GM18907 (cell line): ENCODE results near the gene LRRC36.
"Not testable (repeated sequence)": the region's sequence is repeated elsewhere in the genome, so short reads cannot be mapped to it uniquely, and the experiment has no call there.

ENCODE experiments used
- ATAC-seq: cut with Tn5 transposase; IDR thresholded peaks from one replicate; pipeline ENCODE4 v1.9.1; 2021; ENCODE audit warnings: mild to moderate bottlenecking, moderate library complexity; ENCODE audit not compliant: unreplicated experiment

Gene LRRC36

GRCh38 chr16:67339453-67339852 is 12.8 kb downstream of the LRRC36 start:
- no peak for ATAC-seq

GRCh38 chr16:67341250-67341649 is 14.6 kb downstream of the LRRC36 start:
- no peak for ATAC-seq

- ATAC-seq: no peak
Observed at GRCh38 chr16:67342616-67343015, 16.0 kb downstream of the LRRC36 start.

DNA sequence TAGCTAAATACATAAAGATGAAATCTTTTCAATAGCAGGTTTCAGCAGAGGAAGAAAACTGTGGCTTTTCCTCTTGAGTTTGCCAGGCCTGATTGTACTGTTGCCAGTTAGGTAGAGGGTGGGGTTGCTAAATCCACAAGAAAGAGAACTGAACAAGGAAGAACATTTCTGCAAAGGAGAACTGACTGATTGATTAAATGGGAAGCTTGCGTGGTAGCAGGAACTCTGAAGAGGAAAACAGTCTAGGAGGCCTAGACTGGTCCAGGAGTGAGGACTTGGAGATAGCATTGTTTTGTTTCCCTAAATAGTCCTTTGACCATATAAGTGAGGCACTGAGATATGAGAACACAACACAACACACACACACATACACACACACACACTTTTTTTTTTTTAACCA is 18.8 kb downstream of the LRRC36 start:
- ATAC-seq: no peak

GRCh38 chr16:67346341-67346740 is 19.7 kb downstream of the LRRC36 start:
- ATAC-seq: no peak

- no peak for ATAC-seq
Observed at GRCh38 chr16:67349172-67349571, 22.6 kb downstream of the LRRC36 start.

DNA sequence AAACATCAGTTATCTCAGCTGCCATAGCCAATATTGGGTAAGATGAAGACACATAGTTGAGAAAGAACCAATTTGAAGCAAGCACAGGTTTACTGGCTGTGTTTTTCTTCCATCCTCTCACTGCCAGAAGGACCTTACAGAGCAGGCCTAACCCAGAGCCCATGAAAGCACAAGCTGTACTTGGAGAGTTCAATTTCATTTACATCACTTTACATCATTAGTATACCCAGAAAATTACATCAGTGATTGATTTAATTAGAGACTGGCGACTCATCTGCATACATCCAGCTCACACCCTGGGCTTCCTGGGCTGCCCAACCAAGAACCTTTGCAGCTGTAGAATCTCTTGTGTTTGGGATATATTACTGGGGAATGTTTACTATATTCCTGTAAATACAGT is 23.7 kb downstream of the LRRC36 start:
- ATAC-seq: no peak

DNA sequence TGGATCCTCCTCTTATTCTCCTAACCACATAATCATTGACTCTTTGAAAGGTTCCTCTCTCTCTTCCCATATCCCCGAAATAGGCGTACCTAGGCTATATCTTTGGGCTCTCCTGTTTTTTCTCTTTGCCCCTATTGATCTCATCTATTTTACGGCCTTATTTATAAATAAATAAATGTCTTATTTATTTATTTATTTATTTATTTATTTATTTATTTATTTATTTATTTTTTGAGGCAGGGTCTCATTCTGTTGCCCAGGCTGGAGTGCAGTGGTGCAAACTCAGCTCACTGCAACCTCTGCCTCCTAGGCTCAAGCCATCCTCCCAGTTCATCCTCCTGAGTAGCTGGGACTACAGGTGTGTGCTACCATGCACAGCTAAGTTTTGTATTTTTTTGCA is 25.8 kb downstream of the LRRC36 start:
- ATAC-seq: not testable (repeated sequence)

DNA sequence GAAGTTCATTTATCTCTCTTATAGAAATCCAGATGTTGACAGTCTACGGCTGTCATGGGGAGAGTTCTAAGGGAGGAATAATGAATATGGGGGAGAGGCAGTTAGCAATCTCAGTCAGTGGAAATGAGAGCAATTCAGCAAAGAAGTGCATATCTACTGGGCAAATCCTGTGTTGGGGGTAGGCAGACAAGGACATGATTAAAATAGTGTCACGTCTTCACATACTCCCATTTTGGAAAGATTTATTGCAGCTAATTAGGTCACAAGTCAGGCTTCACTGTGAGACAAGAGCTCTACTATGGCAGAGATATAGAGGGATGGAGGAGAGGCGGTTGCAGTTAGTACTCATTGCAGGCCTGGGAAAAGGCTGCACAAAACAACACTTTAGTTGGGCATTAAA is 29.8 kb downstream of the LRRC36 start:
- no peak for ATAC-seq

DNA sequence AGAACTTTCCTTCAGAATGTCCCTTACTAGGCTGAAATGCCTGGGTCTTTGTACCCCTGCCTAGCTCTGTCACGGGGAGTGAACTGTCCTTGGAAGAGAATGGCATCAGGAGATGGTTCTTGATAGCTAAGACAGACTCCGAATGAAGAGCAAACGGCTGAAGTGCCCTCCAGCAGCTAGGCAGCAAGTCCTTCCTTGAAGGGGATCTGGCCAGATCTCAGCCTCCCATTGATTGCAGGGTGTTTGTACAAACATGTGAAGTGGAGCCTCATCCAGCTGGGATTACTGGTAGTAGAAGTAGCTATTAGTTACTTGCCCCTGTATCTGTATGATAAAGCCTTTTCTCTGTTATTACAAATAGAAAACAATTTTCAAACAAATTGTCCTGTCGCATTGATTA is 30.9 kb downstream of the LRRC36 start:
- no peak for ATAC-seq

GRCh38 chr16:67359540-67360269 is 33.1 kb downstream of the LRRC36 start:
- not testable (repeated sequence) for ATAC-seq

DNA sequence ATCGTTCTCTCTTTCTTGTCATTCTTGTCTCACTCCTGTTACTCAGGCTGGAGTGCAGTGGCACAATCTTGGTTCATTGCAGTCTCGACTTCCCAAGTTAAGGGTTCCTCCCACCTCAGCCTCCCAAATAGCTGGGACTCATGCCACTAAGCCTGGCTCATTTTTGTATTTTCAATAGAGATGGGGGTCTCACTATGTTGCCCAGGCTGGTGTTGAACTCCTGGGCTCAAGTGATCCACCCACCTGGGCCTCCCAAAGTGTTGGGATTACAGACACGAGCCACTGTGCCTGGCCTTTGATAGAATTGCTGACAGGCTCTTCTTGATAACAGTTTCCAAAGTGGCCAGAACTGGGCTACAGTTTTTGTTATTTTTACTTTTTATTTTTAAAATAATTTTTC is 34.4 kb downstream of the LRRC36 start:
- ATAC-seq: no peak

DNA sequence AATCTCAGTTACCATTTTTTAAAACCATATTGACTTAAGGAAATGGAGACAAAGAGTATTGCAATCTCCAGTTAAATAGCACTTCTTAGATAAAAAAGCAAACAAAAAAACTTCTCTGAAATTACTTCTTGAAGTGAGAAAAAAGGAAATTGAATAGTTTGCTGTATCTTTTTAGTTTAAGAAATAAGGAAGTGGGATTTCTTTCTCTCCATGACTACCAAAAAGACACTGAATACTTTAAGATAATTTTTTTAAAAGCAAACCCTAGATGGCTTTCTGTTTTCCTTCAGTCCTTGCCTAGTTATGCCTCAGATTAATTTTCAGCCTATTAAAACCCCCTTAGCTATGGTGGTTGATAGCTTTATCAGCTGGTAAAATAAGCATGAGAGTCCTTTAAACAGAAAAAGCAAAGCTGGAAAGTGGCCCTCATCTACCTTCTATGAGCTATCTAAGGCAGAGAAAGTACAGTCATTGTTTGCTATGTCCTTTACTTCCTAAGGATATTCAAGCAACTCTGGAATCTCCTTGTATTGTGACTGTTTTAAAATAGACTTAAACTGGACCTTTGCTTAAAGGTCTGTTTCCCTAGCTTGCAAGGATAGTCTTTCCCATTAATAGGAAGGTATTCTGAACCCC is 38.1 kb downstream of the LRRC36 start:
- no peak for ATAC-seq

GRCh38 chr16:67370661-67371060 is 44.0 kb downstream of the LRRC36 start:
- ATAC-seq: no peak

GRCh38 chr16:67372664-67373063 is 46.0 kb downstream of the LRRC36 start:
- ATAC-seq: no peak

- not testable (repeated sequence) for ATAC-seq
Observed at GRCh38 chr16:67376012-67376411, 49.4 kb downstream of the LRRC36 start.

GRCh38 chr16:67378642-67379041 is 52.0 kb downstream of the LRRC36 start:
- ATAC-seq: no peak

- ATAC-seq: no peak
Observed at GRCh38 chr16:67383284-67383683, 56.7 kb downstream of the LRRC36 start.

GRCh38 chr16:67384778-67385510 is 58.3 kb downstream of the LRRC36 start:
- no peak for ATAC-seq

DNA sequence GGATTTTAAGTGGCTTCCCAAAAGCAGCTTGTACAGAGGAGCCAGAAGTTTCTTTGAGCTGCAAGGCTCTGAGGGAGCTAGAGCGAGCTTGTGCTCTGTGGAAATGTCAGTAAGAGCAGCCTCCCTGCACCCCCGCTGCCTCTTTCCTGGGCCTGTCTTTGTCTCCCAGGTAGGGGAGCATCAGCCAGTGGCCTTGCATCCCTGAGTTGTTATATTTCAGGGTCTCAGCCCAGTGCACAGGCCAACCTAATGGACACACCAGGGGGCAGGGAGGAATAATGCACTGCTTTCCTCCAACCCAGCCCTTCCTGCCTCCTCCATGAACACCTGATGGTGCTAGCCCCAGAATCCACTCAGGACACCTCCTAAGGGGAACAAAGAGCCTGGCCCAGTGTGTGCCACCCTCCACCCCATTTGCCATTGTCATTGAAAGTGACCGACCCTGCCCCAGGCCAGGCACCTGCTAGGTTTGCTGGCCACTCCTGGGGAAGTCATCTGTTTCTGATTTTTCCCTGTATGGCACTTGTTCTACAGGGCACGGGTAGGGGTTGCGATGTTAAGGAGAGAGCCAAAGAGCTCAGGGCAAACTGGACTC is 60.3 kb downstream of the LRRC36 start:
- ATAC-seq: no peak

DNA sequence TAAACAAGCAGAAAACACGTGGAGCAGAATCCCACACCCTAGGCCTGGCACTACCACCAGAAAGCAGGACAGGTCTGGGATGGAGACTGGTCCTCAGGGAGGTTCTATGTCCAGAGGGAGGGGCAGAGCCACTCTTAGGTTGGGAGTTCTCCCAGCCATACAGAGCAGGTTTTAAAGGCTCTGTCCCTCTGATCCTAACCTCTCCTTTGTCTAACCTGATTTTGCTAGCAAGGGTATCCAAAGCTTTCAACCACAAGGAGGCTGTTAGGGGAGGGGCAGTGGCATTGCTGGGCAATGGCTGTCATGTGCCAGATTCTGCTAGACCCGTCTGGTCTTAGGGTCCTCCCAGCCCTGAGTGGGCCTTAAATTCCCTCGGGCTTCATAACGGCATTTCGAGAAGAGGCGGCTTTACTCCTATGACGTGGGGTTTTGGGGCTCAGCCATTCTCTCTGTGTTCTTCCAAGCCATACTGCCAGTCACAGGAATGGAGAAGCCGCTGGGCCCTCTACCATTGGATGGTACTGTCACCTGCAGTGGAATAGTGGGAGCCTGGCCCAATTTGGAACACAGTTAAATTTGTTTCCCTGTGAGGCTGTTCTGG is 61.0 kb downstream of the LRRC36 start:
- ATAC-seq: no peak
